OCI-LY3 (cell line): ENCODE results near the gene QRICH2.
"Not testable (repeated sequence)": the region's sequence is repeated elsewhere in the genome, so short reads cannot be mapped to it uniquely, and the experiment has no call there.

Source experiments
- H2AFZ ChIP-seq: fragments of 200-600, 300-600 bp; shearing (Covaris generic); 2 replicates; pipeline ENCODE4 v1.6.0; 2014; ENCODE audit warnings: antibody characterized with exemption, low read depth, low read length
- H3K27ac ChIP-seq: fragments of 200-600, 300-600 bp; sonication (generic); 2 replicates; pipeline ENCODE4 v1.5.1; 2014; ENCODE audit warnings: mild to moderate bottlenecking, low read length, moderate library complexity, mixed read lengths
- H3K27me3 ChIP-seq: fragments of 200-600, 300-600 bp; sonication (generic); 2 replicates; pipeline ENCODE4 v1.6.1; 2014; ENCODE audit warnings: low read depth, low read length, mixed read lengths
- H3K36me3 ChIP-seq: fragments of 200-600, 300-600 bp; sonication (generic); replicated peaks from 2 replicates; pipeline ENCODE3; 2014; ENCODE audit warnings: low read depth, low read length, mixed read lengths
- H3K4me1 ChIP-seq: fragments of 300-600, 200-600 bp; sonication (generic); 2 replicates; pipeline ENCODE4 v1.6.1; 2014; ENCODE audit warnings: low read length, mixed read lengths
- H3K4me2 ChIP-seq: fragments of 200-600, 300-600 bp; sonication (generic); 2 replicates; pipeline ENCODE4 v1.6.1; 2014; ENCODE audit warnings: low read length, mixed read lengths
- H3K4me3 ChIP-seq: fragments of 300-600, 200-600 bp; sonication (generic); 2 replicates; pipeline ENCODE4 v1.5.1; 2014; ENCODE audit warnings: antibody characterized with exemption, mild to moderate bottlenecking, low read length, moderate library complexity
- H3K79me2 ChIP-seq: fragments of 300-600, 200-600 bp; shearing (Covaris generic); 2 replicates; pipeline ENCODE4 v1.6.1; 2014; ENCODE audit warnings: mild to moderate bottlenecking, low read length, mixed read lengths
- H3K9ac ChIP-seq: fragments of 300-600, 200-600 bp; shearing (Covaris generic); 2 replicates; pipeline ENCODE4 v1.6.0; 2014; ENCODE audit warnings: mild to moderate bottlenecking, low read length, moderate library complexity
- H3K9me3 ChIP-seq: fragments of 200-600, 300-600 bp; shearing (Covaris generic); 2 replicates; pipeline ENCODE4 v1.6.1; 2014; ENCODE audit warnings: low read length, mixed read lengths; ENCODE audit not compliant: insufficient read depth
- H4K20me1 ChIP-seq: fragments of 200-600, 300-600 bp; sonication (generic); 2 replicates; pipeline ENCODE4 v1.6.1; 2016; ENCODE audit warnings: low read length, mixed read lengths; ENCODE audit not compliant: insufficient read depth
- CTCF ChIP-seq: fragments of 200-600, 300-600 bp; sonication (generic); IDR thresholded peaks from 2 replicates; pipeline ENCODE4 v1.5.1; 2014; ENCODE audit warnings: antibody characterized with exemption, low read length, low read depth
- EZH2phosphoT487 ChIP-seq: fragments of 200-600 bp; shearing (Covaris generic); IDR thresholded peaks from 2 replicates; pipeline ENCODE4 v1.6.1; 2018; ENCODE audit warnings: antibody characterized with exemption, mixed run types, low read depth

QRICH2 gene

GRCh38 chr17:76247304-76247703 lies 60.8 kb downstream of the QRICH2 start:
- Histone ChIP-seq H3K36me3 (no peaks in the 10 kb centered on the region), H3K4me1 (peaks cover 39% of the 10 kb centered on the region), H2AFZ (no peak overlapping the region), H3K9ac (no peak overlapping the region), H4K20me1 (no peaks in the 10 kb centered on the region), H3K79me2 (no peaks in the 10 kb centered on the region), H3K27me3 (no peaks in the 10 kb centered on the region), H3K4me2 (peak overlapping the region; percentile 82), H3K27ac (peak overlapping the region; percentile 92), H3K4me3 (no peak overlapping the region; the same call in 1 of the 2 replicates), H3K9me3 (no peaks in the 10 kb centered on the region)
- TF ChIP-seq EZH2phosphoT487 (no peak), CTCF (no peak)

GRCh38 chr17:76246080-76247066 lies 61.7 kb downstream of the QRICH2 start:
- no peaks in the 10 kb centered on the region for H4K20me1 ChIP-seq
- H3K36me3 ChIP-seq, result no peaks in the 10 kb centered on the region
- no peaks in the 10 kb centered on the region for H3K79me2 ChIP-seq
- H3K9me3 ChIP-seq, result no peaks in the 10 kb centered on the region
- H3K9ac ChIP-seq, result peak overlapping the region; percentile 63
- TF ChIP-seq EZH2phosphoT487 (0 out of 2 replicates have a peak, but pooled peaks have one; percentile 44), CTCF (no peak)
- no peak overlapping the region; the same call in 1 of the 2 replicates for H2AFZ ChIP-seq
- peak overlapping the region; percentile 92 for H3K27ac ChIP-seq
- peak overlapping the region; percentile 82 for H3K4me2 ChIP-seq
- no peaks in the 10 kb centered on the region for H3K27me3 ChIP-seq
- peaks cover 34% of the 10 kb centered on the region for H3K4me1 ChIP-seq
- H3K4me3 ChIP-seq, result peak overlapping the region; percentile 63

GRCh38 chr17:76244721-76245120 lies 63.4 kb downstream of the QRICH2 start:
- not testable (repeated sequence) for H3K79me2 ChIP-seq, H3K27me3 ChIP-seq, H3K4me2 ChIP-seq, H3K9me3 ChIP-seq, H4K20me1 ChIP-seq, H3K4me3 ChIP-seq, H3K36me3 ChIP-seq, H2AFZ ChIP-seq, H3K9ac ChIP-seq, H3K27ac ChIP-seq
- H3K4me1 ChIP-seq, result peaks cover 34% of the 10 kb centered on the region

- H3K9me3 ChIP-seq, result no peaks in the 10 kb centered on the region
- H2AFZ ChIP-seq, result no peak overlapping the region
- H3K4me1 ChIP-seq, result peaks cover 34% of the 10 kb centered on the region
- H3K9ac ChIP-seq, result no peak overlapping the region
- no peaks in the 10 kb centered on the region for H4K20me1 ChIP-seq
- H3K36me3 ChIP-seq, result no peaks in the 10 kb centered on the region
- no peaks in the 10 kb centered on the region for H3K27me3 ChIP-seq
- no peak overlapping the region for H3K4me2 ChIP-seq
- no peak for TF ChIP-seq EZH2phosphoT487
- H3K27ac ChIP-seq, result no peak overlapping the region
- H3K79me2 ChIP-seq, result no peaks in the 10 kb centered on the region
- no peak overlapping the region for H3K4me3 ChIP-seq
Measured at GRCh38 chr17:76243826-76244679, 64.0 kb downstream of the QRICH2 start.
